Measurements from ENCODE around the gene RGS3.

Gene RGS3

GRCh38 chr9:113621980-113622379, 158.5 kb downstream of the RGS3 start:
- no peak for TF ChIP-seq CTCF (IDR thresholded peaks at IDR 0.05; ENCODE audit: low read depth, low read length, missing control alignments)
- no peak overlapping the region for H3K4me3 ChIP-seq (ENCODE audit: low read depth, low read length)
- DNase-seq (ENCODE audit: low read depth): no peak

GRCh38 chr9:113622600-113623400, 159.3 kb downstream of the RGS3 start:
- DNase-seq (ENCODE audit: low read depth): peak; percentile 29
- no peak overlapping the region for H3K4me3 ChIP-seq (ENCODE audit: low read depth, low read length)
- no peak for TF ChIP-seq CTCF (IDR thresholded peaks at IDR 0.05; ENCODE audit: low read depth, low read length, missing control alignments)

GRCh38 chr9:113623851-113624485, 160.4 kb downstream of the RGS3 start:
- no peak for TF ChIP-seq CTCF (IDR thresholded peaks at IDR 0.05; ENCODE audit: low read depth, low read length, missing control alignments)
- no peak overlapping the region for H3K4me3 ChIP-seq (ENCODE audit: low read depth, low read length)
- DNase-seq (ENCODE audit: low read depth): no peak

GRCh38 chr9:113624721-113625120, 161.2 kb downstream of the RGS3 start:
- no peak for TF ChIP-seq CTCF (IDR thresholded peaks at IDR 0.05; ENCODE audit: low read depth, low read length, missing control alignments)
- no peak overlapping the region for H3K4me3 ChIP-seq (ENCODE audit: low read depth, low read length)
- DNase-seq (ENCODE audit: low read depth): no peak

- no peak for DNase-seq (ENCODE audit: low read depth)
- H3K4me3 ChIP-seq (ENCODE audit: low read depth, low read length): no peak overlapping the region
- TF ChIP-seq CTCF (IDR thresholded peaks at IDR 0.05; ENCODE audit: low read depth, low read length, missing control alignments): no peak
Observed at GRCh38 chr9:113625486-113625885, 162.0 kb downstream of the RGS3 start.

- no peak overlapping the region for H3K4me3 ChIP-seq (ENCODE audit: low read depth, low read length)
- no peak for TF ChIP-seq CTCF (IDR thresholded peaks at IDR 0.05; ENCODE audit: low read depth, low read length, missing control alignments)
- DNase-seq (ENCODE audit: low read depth): no peak
Observed at GRCh38 chr9:113626735-113627495, 163.4 kb downstream of the RGS3 start.

All from GM12864 (cell line).